Measurements from ENCODE around the gene GALM.

GALM gene

GRCh38 chr2:38765551-38765950, 99.6 kb downstream of the GALM start:
- DNase-seq (ENCODE audit: low read depth, low spot score), result no peak

- DNase-seq (ENCODE audit: low read depth, low spot score), result no peak
Observed at GRCh38 chr2:38771632-38772031, 105.7 kb downstream of the GALM start.

- no peak for DNase-seq (ENCODE audit: low read depth, low spot score)
Observed at GRCh38 chr2:38775097-38775920, 109.4 kb downstream of the GALM start.

- no peak for DNase-seq (ENCODE audit: low read depth, low spot score)
Observed at GRCh38 chr2:38775921-38776225, 110.0 kb downstream of the GALM start.

GRCh38 chr2:38776531-38776930, 110.6 kb downstream of the GALM start:
- no peak for DNase-seq (ENCODE audit: low read depth, low spot score)

- DNase-seq (ENCODE audit: low read depth, low spot score), result no peak
Observed at GRCh38 chr2:38778687-38779082, 112.8 kb downstream of the GALM start.

- DNase-seq (ENCODE audit: low read depth, low spot score), result no peak
Observed at GRCh38 chr2:38783586-38783985, 117.7 kb downstream of the GALM start.

All from brain pericyte (primary cell).